Lung microvascular endothelial cell (primary cell): ENCODE measurements around the gene SMG1. TPM values are rescaled to one million over a fixed set of nuclear protein-coding genes. Genes with fewer than 3 reads are reported as not detected.
"Not testable (repeated sequence)": the region's sequence is repeated elsewhere in the genome, so short reads cannot be mapped to it uniquely, and the experiment has no call there.

ENCODE experiments used
- DNase-seq, 2 donors: peaks; one replicate each; pipeline versions ENCODE4 v3.0.0 to v3.0.0-alpha.2; 2010; ENCODE audit warnings: low read depth in 2 of 2
- total RNA-seq: library from RNA; depleted of rRNA; stranded (reverse); fragments of >200 nt; gene quantifications from 2 replicates; pipeline ENCODE4 v1.2.1, GENCODE V29; 2014

SMG1 gene
- total RNA-seq, 1 donor from 2014 or later = 40.7 TPM

- peak in 1 of 2 donors; percentile 43 for DNase-seq
Observed at GRCh38 chr16:18800775-18801144, 125.4 kb downstream of the SMG1 start.

GRCh38 chr16:18800293-18800692 is 125.9 kb downstream of the SMG1 start:
- peak in 1 of 2 donors; percentile 10 for DNase-seq

- DNase-seq = no peak
Observed at GRCh38 chr16:18799500-18799899, 126.7 kb downstream of the SMG1 start.

GRCh38 chr16:18797746-18798145 is 128.5 kb downstream of the SMG1 start:
- DNase-seq = peak in 1 of 2 donors; percentile 59

GRCh38 chr16:18796377-18796776 is 129.8 kb downstream of the SMG1 start:
- peak in 1 of 2 donors; percentile 23 for DNase-seq

- DNase-seq = peak in 1 of 2 donors; percentile 31
Observed at GRCh38 chr16:18792836-18793433, 133.3 kb downstream of the SMG1 start.

- peak; percentile 97 to 98 for DNase-seq
Observed at GRCh38 chr16:18789850-18790706, 136.1 kb downstream of the SMG1 start, which contains the start of gene RPS15A. Gene RPS15A, minus strand, starts transcription at chr16:18790334. Its CDS starts 1,221 bp downstream, at chr16:18789113.

GRCh38 chr16:18789515-18789849 is 136.7 kb downstream of the SMG1 start:
- no peak for DNase-seq

GRCh38 chr16:18788828-18789514 is 137.2 kb downstream of the SMG1 start:
- DNase-seq = peak; percentile 42 to 49

- DNase-seq = no peak
Observed at GRCh38 chr16:18784917-18785623, 141.1 kb downstream of the SMG1 start.

GRCh38 chr16:18783430-18784341 is 142.5 kb downstream of the SMG1 start:
- DNase-seq = no peak

- DNase-seq = no peak
Observed at GRCh38 chr16:18782697-18783429, 143.3 kb downstream of the SMG1 start.

GRCh38 chr16:18781232-18781631 is 145.0 kb downstream of the SMG1 start:
- not testable (repeated sequence) for DNase-seq

GRCh38 chr16:18780460-18781026 is 145.7 kb downstream of the SMG1 start:
- not testable (repeated sequence) for DNase-seq

GRCh38 chr16:18777664-18778063 is 148.5 kb downstream of the SMG1 start:
- DNase-seq = not testable (repeated sequence)

GRCh38 chr16:18776334-18776733 is 149.9 kb downstream of the SMG1 start:
- DNase-seq = not testable (repeated sequence)

GRCh38 chr16:18774651-18775050 is 151.6 kb downstream of the SMG1 start:
- DNase-seq = not testable (repeated sequence)

- not testable (repeated sequence) for DNase-seq
Observed at GRCh38 chr16:18772171-18772570, 154.0 kb downstream of the SMG1 start.

- DNase-seq = not testable (repeated sequence)
Observed at GRCh38 chr16:18770336-18770962, 155.8 kb downstream of the SMG1 start.
